HG03565 (cell line): ENCODE measurements around the gene CHCHD10.

ENCODE experiments used
- ATAC-seq: cut with Tn5 transposase; IDR thresholded peaks from one replicate; pipeline ENCODE4 v1.9.1; 2021; ENCODE audit warnings: mild to moderate bottlenecking, moderate library complexity; ENCODE audit not compliant: unreplicated experiment

Gene CHCHD10

DNA sequence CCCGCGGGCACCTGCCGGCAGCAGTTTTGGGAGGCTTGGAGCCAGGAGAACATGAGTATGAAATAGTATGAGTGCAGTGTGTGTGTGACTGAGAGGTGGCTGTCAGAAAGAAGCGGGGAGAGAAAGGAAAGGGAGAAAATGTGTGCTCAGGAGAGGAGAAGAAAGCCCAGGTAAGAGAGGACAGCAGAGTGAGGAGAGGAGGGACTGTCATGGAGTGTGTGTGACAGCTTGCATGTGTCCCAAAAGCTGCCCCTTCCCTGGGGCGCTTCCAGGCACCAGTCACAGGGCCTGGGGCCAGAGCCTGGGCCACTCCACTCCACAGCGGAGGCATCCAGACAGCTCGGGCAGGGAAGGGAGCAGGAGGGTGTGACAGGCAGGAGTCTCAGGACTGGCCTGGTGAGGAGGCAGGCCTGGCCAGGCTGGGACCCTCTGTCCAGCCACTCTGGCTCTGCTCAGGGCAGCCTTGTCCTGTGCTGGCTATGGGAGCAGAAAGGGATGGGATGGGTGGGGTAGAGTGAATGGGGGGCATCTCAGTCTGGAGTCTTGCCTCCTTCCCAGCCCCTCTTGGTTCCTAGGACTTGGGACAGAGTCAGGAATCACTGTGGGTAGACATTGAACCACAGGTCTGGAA lies 5.8 kb upstream of the CHCHD10 start:
- no peak for ATAC-seq

DNA sequence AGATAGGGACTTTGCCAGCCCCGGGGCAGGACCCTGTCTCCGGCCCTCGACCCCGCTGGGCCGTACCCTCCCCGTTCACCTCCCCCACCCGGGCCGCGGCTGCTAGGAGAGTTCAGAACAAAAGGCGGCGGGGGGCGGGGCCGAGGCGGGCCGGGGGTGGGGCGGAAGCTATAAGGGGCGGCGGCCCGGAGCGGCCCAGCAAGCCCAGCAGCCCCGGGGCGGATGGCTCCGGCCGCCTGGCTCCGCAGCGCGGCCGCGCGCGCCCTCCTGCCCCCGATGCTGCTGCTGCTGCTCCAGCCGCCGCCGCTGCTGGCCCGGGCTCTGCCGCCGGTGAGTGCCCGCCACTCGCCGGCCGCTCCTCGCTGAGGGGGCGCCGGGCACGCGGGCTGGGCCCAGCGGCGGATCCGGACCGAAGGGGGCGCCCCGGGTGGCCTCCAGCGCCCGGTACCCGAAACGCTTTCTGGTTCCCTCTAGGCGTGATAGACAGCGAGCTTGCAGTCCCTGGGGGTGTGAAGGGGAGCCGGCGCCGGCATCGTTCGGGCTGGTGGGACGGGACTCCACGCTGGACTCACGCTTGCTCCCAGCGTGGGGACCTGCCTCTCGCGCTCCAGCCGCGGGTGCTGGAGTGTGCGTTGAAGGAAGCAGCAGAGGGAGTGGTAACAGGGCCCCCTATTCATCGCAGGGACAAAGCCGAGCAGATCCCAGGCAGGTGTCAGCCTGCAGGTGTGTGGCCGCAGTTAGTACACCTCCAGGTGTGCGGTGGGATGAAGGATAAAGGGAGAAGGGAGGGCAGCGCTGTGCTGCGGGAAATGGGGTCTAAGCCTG lies 5.1 kb upstream of the CHCHD10 start, which contains the start of gene MMP11:
Gene MMP11, plus strand, starts transcription at position 201 of the 825 bp plus-strand sequence. Its CDS starts 22 bp downstream, at position 223.
- ATAC-seq = no peak

DNA sequence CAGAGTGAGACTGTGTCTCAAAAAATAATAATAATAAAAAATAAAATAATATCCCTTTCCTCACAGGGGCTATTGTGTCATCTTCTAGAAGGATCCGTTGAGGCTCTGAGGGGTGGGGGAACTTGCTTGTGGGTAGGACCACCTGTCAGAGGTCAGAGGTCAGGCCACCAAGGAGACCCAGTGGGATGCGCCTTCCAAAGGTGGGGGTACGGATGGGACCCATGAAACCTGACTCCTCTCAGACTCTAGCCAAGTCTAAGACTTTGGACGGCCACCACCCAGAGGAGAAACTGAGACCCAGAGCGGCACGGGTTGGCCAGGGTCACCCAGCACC lies 4.5 kb upstream of the CHCHD10 start:
- ATAC-seq = no peak

DNA sequence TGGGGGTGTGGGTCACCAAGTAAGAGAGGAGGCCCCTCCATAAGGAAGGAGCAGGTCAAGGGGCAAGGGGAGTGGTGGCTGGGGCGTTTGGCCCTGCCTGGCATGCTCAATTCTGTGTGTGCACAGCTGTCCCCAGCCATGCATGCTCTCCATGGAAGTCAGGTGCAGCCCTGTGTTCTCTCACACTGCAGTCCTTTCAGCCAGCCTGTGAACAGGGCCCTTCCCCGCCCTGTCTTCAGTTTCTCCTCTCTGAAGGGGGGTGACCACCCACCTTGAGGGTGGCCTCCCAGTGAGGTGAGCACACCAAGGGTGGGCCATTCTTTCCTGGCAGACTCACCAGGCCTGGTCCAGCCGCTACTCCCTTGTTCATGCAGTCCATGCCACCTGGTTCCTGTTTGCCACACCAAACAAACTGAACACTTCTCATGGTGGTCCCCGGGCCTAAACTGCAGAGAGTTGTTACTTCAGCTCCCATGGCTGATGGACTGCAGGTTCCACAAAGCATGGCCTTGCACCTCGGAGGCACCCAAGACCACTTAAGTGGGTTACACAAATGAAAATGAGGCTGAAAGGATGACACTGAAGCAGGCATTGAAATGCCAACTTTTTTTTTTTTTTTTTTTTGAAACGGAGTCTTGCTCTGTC lies 1.7 kb upstream of the CHCHD10 start:
- no peak for ATAC-seq

DNA sequence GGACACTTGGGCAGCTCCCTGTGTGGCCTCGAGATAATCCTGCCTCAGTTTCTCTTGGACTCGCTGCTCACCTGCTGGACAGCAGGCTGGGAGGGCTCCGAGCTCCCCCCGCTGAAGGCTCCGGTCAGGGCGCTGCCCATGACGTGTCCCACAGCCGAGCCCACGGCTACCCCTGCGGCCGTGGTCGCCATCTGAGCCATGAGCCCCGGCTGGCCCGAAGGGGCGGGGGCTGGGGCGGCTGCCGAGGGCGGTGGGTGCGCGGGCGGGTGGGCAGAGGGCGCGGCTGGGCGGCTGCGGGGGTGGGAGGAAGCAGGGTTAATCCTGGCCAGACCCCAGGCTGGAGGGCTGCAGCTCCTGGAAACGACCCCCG lies 484 bp downstream of the CHCHD10 start:
- no peak for ATAC-seq

DNA sequence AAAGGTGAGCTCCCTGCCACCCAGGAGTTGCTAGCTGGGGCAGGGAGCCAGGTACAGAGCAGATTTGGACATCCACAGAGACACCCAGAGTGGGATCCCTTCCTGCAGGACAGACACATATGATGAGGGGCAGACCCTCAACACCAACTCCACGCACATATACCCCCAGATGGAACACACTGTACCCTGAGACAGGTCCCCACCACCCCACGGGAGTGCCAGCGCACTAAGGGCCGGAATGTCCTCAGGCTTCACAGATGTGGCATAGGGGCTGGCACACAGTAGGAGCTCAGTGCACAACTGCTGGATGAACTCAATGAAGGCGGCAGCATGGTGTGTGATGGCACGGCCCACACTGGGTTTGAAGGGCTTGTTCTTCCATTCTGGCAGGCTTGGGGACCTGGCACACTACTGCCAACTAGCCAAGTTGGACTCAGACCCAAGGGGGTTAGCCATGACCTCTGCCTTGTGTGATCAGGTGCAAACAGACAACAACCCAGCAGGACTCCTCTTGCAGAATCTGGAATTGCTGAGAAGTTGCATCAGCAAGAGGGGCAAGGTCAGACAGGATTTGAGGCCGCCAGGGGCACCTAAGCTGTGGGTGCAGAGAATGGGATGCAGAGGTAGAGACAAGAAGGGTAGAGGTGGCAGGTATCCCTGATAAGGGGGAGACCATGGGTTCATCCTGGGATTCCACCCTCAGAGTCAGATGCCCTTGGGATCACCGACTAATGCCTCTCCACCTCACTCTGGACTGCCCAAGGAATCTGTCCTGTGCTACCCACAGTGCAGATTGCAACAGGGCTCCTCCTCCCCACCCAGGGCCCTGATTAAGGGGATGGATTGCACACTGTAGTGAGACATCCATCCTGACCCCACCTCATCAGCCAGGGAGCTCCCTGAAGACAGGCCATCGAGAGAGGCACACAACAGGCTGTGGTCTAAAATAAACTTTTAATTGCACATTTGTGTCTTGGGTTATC lies 2.6 kb downstream of the CHCHD10 start:
- no peak for ATAC-seq

DNA sequence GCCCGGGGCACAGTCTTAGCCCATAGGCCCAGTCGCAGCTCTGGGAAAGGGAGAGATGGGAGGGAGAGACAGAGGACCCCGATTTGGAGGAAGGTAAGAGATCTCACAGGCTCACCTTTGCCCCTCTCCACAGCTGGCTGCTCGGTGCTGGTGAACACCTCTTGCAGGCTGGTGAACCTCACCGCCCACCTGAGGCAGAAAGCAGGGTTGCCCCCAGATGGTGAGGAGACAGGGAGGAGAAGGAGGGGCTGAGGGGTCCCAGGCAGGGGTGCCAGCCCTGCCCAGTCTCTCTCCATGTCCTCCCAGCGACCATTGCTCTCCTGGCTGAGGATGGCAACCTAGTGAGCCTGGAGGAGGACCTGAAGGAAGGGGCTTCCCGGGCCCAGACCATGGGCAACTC lies 3.8 kb downstream of the CHCHD10 start:
- ATAC-seq = no peak

DNA sequence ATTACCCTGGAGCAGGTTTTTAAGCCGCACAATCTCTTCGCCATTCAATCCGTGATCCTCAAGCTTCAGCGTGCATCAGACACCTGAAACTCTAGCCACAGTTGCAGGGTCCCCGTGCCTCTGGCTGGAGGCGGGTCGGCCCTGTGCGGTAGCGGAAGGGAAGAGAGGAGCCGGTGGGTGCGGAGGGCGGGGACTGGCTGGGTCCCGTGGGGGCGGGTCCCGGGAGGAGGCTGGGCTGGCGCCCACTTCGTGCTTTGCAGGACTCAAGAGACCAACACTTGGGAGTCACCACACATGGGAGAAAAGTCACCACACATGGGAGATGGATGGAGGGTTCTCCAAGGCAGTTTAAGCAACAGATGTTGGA lies 4.2 kb downstream of the CHCHD10 start:
- ATAC-seq = no peak

DNA sequence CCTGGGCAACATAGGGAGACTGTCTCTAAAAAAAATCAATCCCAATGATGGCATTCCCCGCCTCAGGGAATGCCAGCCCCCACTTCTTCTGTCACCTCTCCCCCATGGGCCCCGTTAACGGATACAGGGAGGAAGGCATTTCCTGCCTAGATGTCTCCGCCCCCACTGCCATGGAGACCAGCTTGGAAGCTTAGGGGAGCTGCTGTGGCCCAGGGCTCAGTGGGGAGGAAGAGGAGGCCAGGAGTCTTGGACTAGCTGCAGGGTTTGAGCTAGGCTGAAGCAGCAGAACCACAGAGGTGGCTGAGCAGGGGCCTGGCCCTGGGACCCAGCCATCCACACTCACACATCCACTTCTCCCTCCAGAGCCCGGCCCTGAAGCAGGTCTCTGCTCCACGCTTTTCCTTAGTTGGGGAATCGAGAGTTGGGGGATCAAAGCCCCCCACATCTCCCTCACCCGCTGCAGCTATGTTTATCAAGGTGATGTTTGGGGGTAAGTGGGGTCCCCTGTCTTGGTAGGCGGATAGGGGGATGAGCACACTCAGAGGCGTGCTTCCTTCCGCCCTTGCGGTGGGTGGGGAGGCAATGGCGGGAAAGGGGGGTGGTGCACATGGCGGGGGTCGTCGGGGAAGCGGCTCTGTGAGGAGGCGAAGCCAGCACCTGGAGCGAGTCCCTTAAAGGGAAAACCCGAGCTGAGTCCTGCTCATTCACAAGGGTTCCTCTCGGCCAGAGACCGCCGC lies 4.8 kb downstream of the CHCHD10 start, which contains the start of gene C22orf15:
Gene C22orf15, plus strand, starts transcription at position 149 of the 737 bp plus-strand sequence. Its CDS starts 317 bp downstream, at position 466.
- no peak for ATAC-seq

DNA sequence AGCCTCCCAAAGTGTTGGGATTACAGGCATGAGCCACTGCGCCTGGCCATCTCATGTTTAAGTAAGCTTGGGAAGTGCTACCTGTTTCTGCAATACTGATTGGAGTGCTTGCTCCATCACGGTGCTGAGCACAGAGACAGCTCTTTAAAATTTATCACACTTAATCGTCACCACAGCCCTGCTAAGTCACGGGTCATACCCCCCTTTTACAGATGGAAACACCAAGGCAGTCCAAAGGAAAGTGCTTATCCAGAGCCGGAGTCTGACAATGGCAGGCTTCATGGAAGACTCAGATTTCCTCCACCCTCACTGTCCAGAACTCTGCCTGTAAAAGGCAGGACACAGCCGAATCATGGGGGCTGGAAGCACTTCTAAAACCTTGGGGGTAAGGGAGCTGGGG lies 7.7 kb downstream of the CHCHD10 start:
- ATAC-seq = no peak

DNA sequence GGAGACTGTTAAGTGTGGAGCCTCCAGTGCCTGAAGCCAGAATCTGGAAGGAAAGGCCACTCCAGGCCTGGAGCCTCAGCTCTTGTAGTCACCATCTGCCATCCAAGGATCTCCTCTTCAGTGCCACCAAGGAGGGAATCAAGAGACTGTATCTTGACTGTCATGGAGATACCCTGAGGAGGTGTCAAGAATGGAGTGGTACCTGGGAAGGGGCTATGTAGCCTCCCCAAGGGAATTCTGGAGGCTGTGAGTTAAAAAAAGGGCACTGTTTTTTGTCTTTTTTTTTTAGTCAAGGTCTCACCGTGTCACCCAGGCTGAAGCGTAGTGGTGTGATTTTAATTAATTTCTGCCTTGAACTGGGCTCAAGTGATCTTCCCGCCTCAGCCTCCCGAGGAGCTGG lies 8.2 kb downstream of the CHCHD10 start:
- no peak for ATAC-seq

DNA sequence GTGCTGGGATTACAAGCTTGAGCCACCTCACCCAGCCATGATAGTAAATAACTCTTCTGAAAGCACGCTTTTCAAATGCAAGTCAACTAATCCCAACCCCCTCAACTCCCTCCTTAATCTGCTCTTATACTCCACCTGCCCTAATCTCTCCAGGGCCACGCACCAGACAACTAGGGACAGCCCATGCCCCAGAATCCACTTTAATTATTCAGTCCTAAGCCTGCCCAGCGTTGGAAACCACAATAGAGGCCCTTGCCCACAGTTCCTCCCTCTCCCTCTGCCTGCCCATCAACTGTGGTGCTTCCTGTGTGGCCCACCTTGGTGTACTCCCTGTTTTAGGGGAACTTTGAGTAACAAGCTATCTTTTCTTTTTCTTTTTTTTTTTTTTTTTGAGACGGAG lies 10.9 kb downstream of the CHCHD10 start:
- ATAC-seq = no peak

DNA sequence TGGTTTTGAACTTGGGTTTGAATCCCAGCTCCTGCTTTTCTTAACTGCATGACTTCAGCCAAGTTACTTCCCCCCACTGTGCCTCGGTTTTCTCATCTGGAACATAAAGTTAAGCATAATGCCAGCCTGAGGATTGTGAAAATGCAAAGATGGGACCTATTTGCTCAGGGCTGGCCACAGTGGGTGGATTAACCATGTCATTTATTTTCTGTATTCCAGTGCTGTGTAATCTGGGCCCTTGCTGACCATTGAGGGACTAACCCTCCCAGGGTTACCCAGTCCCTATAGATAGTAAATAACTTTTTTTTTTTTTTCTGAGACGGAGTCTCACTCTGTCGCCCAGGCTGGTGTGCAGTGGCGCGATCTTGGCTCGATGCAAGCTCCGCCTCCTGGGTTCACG lies 12.1 kb downstream of the CHCHD10 start:
- no peak for ATAC-seq

DNA sequence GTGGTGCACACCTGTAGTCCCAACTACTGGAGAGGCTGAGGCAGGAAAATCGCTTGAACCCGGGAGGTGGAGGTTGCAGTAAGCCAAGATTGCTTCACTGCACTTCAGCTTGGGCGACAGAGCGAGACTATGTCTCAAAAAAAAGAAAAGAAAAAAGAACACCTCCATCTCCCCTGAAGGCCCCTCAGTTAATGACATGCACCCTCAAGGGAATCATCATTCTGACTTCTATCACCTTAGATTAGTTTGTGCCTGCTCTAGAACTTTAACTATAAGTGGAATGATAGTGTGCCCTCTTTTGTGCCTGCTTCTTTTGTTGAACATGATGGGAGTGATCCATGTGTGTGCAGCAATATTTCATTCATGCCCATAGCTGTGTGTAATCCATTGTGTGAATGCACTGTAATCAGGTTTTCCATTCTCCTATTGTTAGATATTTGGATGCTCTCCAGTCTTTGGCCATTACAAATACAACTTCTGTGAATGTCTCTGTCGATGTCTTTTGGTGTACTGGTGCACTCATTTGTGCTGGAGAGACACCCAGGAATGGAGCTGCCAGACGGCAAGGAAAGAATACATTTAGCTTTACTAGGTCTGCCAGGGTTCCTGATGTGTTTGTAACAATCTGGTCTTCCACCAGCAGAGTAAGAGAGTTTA lies 12.7 kb downstream of the CHCHD10 start:
- ATAC-seq = no peak

DNA sequence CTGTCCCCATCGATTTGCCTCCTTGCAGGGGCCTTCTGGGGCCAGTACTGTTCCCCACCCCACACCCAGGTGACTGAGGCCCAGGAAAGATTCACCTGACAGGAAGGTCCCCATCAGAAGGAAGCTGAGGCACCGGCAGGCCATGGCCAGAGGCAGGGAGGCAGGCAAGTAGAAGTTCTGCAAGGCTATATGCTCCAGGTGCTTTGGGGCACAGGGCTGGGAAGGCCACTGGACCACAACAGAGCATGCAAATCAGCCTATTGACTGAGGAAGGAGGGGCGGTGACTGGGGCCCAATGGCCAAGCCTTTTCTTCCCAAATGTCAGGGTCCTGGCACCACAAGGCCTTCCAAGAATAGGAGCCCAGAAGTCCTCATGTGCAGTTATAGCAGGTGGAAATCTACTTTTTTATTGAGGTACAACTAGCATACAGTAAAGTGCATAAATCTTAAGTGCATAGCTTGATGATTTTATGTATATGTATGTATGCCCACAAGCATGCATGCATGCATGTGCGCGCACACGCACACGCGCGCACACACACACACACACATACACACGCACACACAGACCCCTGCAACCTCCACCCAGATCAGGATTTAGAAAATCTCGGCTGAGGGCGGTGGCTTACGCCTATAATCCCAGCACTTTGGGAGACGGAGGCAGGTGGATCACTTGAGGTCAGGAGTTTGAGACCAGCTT lies 13.4 kb downstream of the CHCHD10 start, which contains the start of gene VPREB3:
Gene VPREB3, minus strand, starts transcription at position 206 of the 700 bp plus-strand sequence. Its CDS starts 62 bp downstream, at position 144.
- ATAC-seq = no peak

DNA sequence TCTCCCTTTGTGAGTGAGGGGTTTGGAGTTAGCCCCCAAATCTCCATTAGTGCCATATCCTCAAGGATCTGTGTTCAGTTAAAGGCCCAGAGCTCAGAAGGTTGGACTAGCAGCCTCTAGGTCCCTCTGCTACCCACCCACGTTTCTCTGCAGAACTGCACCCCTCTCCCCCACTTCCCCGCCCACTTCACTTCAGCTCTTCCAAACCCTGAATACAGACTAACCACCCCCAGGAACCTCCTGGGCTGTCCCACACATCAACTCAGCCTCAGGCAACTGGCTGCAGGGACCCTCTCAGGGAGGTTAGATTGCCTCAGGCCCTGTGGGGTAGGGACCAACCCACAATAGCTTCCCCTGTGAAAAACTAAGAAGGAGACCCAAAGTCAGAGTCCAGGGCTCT lies 14.4 kb downstream of the CHCHD10 start:
- ATAC-seq = no peak

DNA sequence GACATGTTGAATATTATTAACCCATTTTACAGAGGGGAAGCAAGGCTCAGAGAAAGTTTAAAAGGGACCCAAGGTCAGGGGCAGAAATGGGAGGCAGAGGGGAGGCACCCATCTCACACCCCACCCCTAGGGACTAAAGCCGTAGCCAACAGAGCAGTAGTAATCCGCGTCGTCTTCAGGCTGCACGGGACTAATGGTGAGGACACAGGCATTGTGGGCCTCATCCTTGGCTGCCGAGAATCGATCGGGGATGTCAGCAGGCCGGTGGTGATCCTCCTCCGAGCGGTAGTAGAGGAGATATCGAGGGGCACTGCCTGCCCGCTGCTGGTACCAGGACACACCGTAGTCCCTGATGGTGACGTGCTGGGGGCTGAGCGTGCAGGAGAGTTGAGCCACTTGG lies 15.0 kb downstream of the CHCHD10 start:
- ATAC-seq = no peak

DNA sequence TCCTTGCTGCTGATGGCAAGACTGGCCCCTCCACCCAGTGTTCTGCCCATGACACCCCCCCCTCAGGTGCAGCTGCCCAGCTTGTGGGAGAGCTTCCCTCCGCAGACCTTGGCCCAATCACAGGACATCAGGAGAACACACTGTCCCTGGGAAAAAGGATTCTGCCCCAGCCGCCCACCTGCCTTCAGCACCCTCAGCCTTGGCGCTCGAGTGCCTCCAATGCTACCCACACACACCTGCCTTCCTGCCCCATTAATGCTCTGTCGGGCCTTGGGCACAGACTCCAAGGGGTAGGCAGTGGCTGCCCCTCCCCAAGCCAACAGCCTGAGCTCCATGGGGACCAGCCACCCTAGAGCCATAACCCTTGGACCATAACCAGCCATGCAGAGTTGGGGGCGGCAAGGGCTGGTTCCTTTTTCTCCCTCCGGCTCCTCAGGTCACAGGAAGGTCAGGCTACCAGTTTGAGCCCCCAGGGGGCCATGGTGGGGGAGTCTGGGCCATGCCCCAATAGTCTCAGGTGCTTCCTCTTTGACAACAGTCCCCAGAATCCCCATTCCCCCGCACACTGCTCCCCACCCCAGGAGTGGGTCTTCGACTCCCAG lies 15.6 kb downstream of the CHCHD10 start:
- no peak for ATAC-seq
